KMS-11 (cell line): ENCODE measurements around the gene LYZL1.

Experiments used
- H2AFZ ChIP-seq: fragments of 200-600 bp; sonication (generic); 2 replicates; pipeline ENCODE4 v1.6.1; 2016; ENCODE audit warnings: antibody characterized with exemption, mixed run types, low read depth
- H3K27ac ChIP-seq: fragments of 200-600 bp; sonication (generic); 2 replicates; pipeline ENCODE4 v1.6.1; 2016; ENCODE audit warnings: mild to moderate bottlenecking, mixed run types
- H3K27me3 ChIP-seq: fragments of 200-600 bp; sonication (generic); 2 replicates; pipeline ENCODE4 v1.6.1; 2017; ENCODE audit warnings: mild to moderate bottlenecking, low read depth, mixed run types, moderate library complexity; ENCODE audit not compliant: insufficient read depth
- H3K36me3 ChIP-seq: fragments of 200-600 bp; sonication (generic); 2 replicates; pipeline ENCODE4 v1.6.1; 2017; ENCODE audit warnings: mild to moderate bottlenecking, mixed run types; ENCODE audit not compliant: insufficient read depth
- H3K4me1 ChIP-seq: fragments of 200-600 bp; sonication (generic); 2 replicates; pipeline ENCODE4 v1.6.1; 2016; ENCODE audit warnings: mild to moderate bottlenecking, low read depth, mixed run types; ENCODE audit not compliant: poor library complexity, severe bottlenecking
- H3K4me2 ChIP-seq: fragments of 200-600 bp; sonication (generic); 2 replicates; pipeline ENCODE4 v1.7.0; 2016; ENCODE audit warnings: mild to moderate bottlenecking, mixed run types
- H3K4me3 ChIP-seq: fragments of 200-600 bp; sonication (generic); IDR thresholded peaks from 2 replicates; pipeline ENCODE4 v1.6.1; 2017; ENCODE audit warnings: low read depth, low read length, mixed read lengths; ENCODE audit not compliant: insufficient read depth
- H3K79me2 ChIP-seq: fragments of 200-600 bp; sonication (generic); 2 replicates; pipeline ENCODE4 v1.6.1; 2016; ENCODE audit warnings: low read depth, mixed run types; ENCODE audit not compliant: insufficient read depth
- H3K9ac ChIP-seq: fragments of 200-600 bp; sonication (generic); 2 replicates; pipeline ENCODE4 v1.6.1; 2016; ENCODE audit warnings: mild to moderate bottlenecking, mixed run types
- H4K20me1 ChIP-seq: fragments of 200-600 bp; sonication (generic); 2 replicates; pipeline ENCODE4 v1.6.1; 2016; ENCODE audit warnings: mild to moderate bottlenecking, mixed run types; ENCODE audit not compliant: insufficient read depth
- CTCF ChIP-seq: fragments of 200-600 bp; sonication (generic); conservative IDR thresholded peaks from 2 replicates; pipeline ENCODE4 v1.6.1; 2017; ENCODE audit warnings: low read depth, mild to moderate bottlenecking, antibody characterized with exemption, low read length, moderate library complexity, mixed read lengths

LYZL1 gene

DNA sequence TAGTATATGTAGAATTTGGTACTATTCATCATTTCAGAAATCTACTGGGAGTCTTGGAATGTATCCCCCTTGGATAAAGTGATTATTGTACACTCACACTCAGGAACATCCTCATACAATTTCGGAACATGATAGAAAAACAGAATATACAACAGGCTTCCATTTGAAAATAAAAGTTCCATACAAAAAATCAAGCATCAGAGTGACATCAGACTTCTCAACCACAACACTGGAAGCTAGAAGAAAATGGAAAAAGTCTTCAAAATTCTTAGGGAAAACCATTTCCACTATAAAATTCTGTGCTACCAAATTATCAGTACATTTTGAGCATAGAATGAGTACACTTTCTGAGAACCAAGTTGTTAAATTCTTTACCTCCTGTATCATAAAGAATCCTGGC lies 8.8 kb downstream of the LYZL1 start:
- H3K27ac ChIP-seq = no peak overlapping the region
- peaks cover 10% of the 10 kb centered on the region for H3K4me1 ChIP-seq
- TF ChIP-seq CTCF = no peak
- H3K27me3 ChIP-seq = no peaks in the 10 kb centered on the region
- H3K79me2 ChIP-seq = no peaks in the 10 kb centered on the region
- no peak overlapping the region for H3K4me2 ChIP-seq
- no peak overlapping the region for H3K4me3 ChIP-seq
- no peak overlapping the region for H3K9ac ChIP-seq
- no peak overlapping the region for H2AFZ ChIP-seq
- no peaks in the 10 kb centered on the region for H4K20me1 ChIP-seq
- no peaks in the 10 kb centered on the region for H3K36me3 ChIP-seq

- no peak for TF ChIP-seq CTCF
- no peaks in the 10 kb centered on the region for H3K79me2 ChIP-seq
Observed at GRCh38 chr10:29301359-29301910, 12.6 kb downstream of the LYZL1 start.

DNA sequence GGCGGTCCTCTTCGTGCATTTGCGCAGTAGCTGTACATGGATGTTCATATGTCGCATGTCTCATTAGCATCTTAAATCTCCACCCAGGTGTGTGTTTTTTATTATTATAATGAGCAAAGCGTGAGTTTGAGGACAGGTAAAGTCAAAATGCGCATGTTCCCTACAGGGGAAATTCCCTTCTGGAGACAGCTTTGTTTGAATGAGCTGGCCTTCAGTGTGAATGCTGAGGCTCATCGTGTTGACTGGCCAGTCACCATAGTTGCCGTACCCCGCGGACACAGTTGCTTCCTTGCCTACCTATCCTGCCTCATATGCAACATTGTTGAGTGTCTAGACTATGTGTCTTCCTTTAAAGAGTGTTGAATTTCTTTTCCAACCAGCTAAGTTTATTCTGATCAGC lies 13.6 kb downstream of the LYZL1 start:
- Histone ChIP-seq H3K4me3 (no peak overlapping the region), H3K27ac (no peak overlapping the region), H3K4me2 (no peak overlapping the region), H3K9ac (no peak overlapping the region), H4K20me1 (no peaks in the 10 kb centered on the region), H3K36me3 (no peaks in the 10 kb centered on the region), H3K79me2 (no peaks in the 10 kb centered on the region), H2AFZ (no peak overlapping the region), H3K27me3 (no peaks in the 10 kb centered on the region), H3K4me1 (no peaks in the 10 kb centered on the region)
- no peak for TF ChIP-seq CTCF

More at GRCh38 chr10:29301359-29301910, 12.6 kb downstream of the LYZL1 start:
- H3K4me3 ChIP-seq = no peak overlapping the region
- no peak overlapping the region for H2AFZ ChIP-seq
- H3K4me1 ChIP-seq = peaks cover 3% of the 10 kb centered on the region
- H4K20me1 ChIP-seq = no peaks in the 10 kb centered on the region
- no peaks in the 10 kb centered on the region for H3K36me3 ChIP-seq
- no peak overlapping the region for H3K9ac ChIP-seq
- no peak overlapping the region for H3K27ac ChIP-seq
- H3K4me2 ChIP-seq = no peak overlapping the region
- H3K27me3 ChIP-seq = no peaks in the 10 kb centered on the region

GRCh38 chr10:29304264-29304994 lies 15.6 kb downstream of the LYZL1 start:
- no peak overlapping the region for H3K4me3 ChIP-seq
- no peak overlapping the region for H3K27ac ChIP-seq
- TF ChIP-seq CTCF = peak; percentile 89
- H4K20me1 ChIP-seq = no peaks in the 10 kb centered on the region
- H3K4me1 ChIP-seq = no peaks in the 10 kb centered on the region
- H3K36me3 ChIP-seq = no peaks in the 10 kb centered on the region
- no peak overlapping the region for H2AFZ ChIP-seq
- no peaks in the 10 kb centered on the region for H3K27me3 ChIP-seq
- H3K79me2 ChIP-seq = no peaks in the 10 kb centered on the region
- no peak overlapping the region for H3K9ac ChIP-seq
- no peak overlapping the region for H3K4me2 ChIP-seq
